Bronchial epithelial cell (primary cell): ENCODE results near the gene MRPL58. TPM values are rescaled to one million over a fixed set of nuclear protein-coding genes. Genes with fewer than 3 reads are reported as not detected.
A peak's percentile ranks its signal among the peaks of the same experiment; 100 is the strongest.
"Not testable (repeated sequence)": the region's sequence is repeated elsewhere in the genome, so short reads cannot be mapped to it uniquely, and the experiment has no call there.

Experiments
- DNase-seq: peaks from one replicate; pipeline ENCODE4 v3.0.0-alpha.2; 2010; ENCODE audit warnings: low read depth
- FAIRE-seq: peaks from 2 replicates; lab custom pipeline; 2011; peaks lifted over from hg19 to GRCh38; lab: Jason Lieb, UNC
- H3K27me3 ChIP-seq: 2 replicates; pipeline ENCODE4 v1.5.1; 2011; ENCODE audit warnings: low read length; ENCODE audit not compliant: control insufficient read depth, insufficient read depth
- H3K36me3 ChIP-seq: 2 replicates; pipeline ENCODE4 v1.5.1; 2011; ENCODE audit warnings: low read length; ENCODE audit not compliant: control insufficient read depth, insufficient read depth
- H3K4me3 ChIP-seq: 2 replicates; pipeline ENCODE4 v1.5.1; 2011; ENCODE audit warnings: mild to moderate bottlenecking, low read depth, low read length, control low read depth
- CTCF ChIP-seq: IDR thresholded peaks from 2 replicates; pipeline ENCODE4 v1.5.1; 2011; ENCODE audit warnings: mild to moderate bottlenecking, moderate library complexity, low read length, control low read depth, inconsistent platforms; ENCODE audit not compliant: insufficient read depth, severe bottlenecking
- total RNA-seq: library from RNA; depleted of rRNA; stranded (reverse); fragments of >200 nt; gene quantifications from 2 replicates; pipeline ENCODE4 v1.2.1, GENCODE V29; 2014

Gene MRPL58
- total RNA-seq = 23.8 and 41.6 TPM in 2 replicates

DNA sequence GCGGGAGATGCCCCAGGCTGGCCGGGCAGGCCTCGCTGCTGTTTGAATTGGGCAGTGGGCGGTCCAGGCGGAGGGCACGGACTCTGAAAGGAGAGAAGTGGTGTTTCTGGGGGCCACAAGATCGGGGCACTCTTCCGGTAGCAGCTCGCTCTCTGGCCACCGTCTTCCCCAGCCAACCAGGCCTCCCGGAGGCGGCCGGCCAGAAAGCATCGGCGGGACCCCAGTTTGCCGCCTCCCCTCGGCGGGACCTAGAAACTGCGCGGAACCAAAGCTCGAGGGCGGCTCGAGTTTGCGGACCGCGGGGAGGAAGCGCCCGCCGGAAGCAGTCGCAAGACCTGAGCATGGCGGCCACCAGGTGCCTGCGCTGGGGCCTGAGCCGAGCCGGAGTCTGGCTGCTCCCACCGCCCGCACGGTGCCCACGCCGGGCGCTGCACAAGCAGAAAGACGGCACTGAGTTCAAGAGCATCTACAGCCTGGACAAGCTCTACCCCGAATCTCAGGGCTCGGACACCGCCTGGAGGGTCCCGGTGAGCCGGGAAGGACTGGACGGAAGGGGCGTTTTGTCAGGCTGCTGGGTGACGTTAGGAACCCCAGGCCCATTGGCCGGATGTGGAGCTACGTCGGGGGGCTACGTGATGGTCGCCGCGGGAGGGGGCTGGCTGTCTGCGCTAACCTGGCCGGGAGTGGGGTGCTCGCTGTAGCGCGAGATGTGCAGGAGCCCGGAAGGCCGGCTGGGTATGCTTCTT, at the start of gene MRPL58:
TSS of gene MRPL58 (plus strand) at position 325 of the 746 bp plus-strand sequence. CDS start at position 342, 17 bp downstream.
- Histone ChIP-seq H3K4me3 (peak within 1 kb of the TSS; percentile 98), H3K27me3 (no peaks in the 10 kb centered on the region), H3K36me3 (peaks cover 2% of the 10 kb centered on the region)
- FAIRE-seq (no peak), DNase-seq (peak; percentile 54)
- peak; percentile 69 for TF ChIP-seq CTCF

DNA sequence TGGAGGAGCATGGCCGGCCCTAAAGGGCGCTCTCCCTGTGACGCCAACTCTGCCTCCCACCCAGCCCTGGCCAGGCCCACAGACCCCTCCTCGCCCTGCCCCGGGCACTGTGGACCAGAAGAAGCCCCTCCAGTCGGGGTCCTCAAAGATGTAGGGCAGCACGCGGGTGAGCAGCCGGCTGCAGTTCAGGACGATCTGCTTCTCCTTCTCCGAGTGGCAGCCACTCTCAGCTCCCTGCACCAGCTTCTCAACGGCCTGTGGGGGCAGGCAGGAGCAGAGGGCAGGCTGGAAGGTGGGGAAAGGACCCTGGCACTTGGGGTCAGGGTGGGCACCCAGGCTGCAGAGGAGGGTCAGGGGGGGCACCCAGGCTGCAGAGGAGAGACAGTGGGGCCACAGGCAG, 48.8 kb upstream of the MRPL58 start:
- no peaks in the 10 kb centered on the region for H3K27me3 ChIP-seq
- no peak for DNase-seq
- no peaks in the 10 kb centered on the region for H3K36me3 ChIP-seq
- no peak overlapping the region for H3K4me3 ChIP-seq
- TF ChIP-seq CTCF = no peak
- FAIRE-seq = no peak

DNA sequence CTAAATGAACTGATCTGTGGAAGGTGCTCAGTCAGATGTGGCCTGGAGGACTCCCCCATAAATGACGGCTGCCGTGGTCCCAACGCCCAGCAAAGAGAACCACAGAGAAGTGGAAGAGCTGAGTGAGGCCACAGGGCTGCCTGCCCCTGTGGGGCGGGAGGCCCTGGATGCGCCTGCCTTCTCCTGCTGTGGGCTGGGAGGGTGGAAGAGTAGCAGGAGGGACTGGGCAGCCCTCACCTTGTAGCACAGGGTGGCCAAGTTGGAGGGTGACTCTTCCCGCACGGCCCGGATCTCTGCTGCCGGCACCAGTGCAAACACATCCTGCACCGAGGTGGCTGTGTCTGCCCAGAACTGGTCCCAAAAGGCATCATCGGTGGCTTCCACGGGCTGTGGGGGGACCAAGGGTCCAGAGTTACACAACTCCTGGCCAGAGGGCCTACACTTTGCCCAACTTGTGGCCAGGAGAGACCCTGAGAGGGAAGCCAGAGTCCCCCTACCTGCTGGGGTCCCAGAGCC, 48.2 kb upstream of the MRPL58 start:
- DNase-seq (no peak), FAIRE-seq (no peak)
- no peak for TF ChIP-seq CTCF
- Histone ChIP-seq H3K36me3 (no peaks in the 10 kb centered on the region), H3K27me3 (no peaks in the 10 kb centered on the region), H3K4me3 (no peak overlapping the region)

- no peak for TF ChIP-seq CTCF
- H3K27me3 ChIP-seq = no peaks in the 10 kb centered on the region
- DNase-seq (peak; percentile 57), FAIRE-seq (no peak)
- no peaks in the 10 kb centered on the region for H3K36me3 ChIP-seq
- H3K4me3 ChIP-seq = no peak overlapping the region
Measured at GRCh38 chr17:74964988-74965622, 47.4 kb upstream of the MRPL58 start.

DNA sequence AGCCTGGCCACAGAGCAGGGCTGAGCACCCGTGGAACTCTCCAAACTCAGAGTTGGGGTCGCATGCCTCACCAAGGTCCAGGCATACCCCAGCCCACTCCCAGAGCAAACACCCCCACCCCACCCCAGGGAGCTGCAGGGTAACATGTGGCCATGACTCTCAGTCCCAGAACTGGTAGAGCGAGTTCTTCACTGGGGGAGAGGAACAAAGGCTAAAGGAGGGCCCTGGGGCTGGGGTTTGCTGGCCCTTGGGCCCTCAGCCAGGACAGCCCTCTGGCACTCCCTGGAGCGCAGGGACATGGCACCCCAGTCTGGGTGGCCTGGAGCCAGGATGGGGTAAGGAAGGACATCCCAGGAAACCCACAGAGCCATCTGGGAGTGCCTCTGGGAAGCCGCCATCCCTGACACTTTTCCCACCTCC, 44.1 kb upstream of the MRPL58 start:
- H3K4me3 ChIP-seq = no peak overlapping the region
- DNase-seq (peak; percentile 41), FAIRE-seq (no peak)

GRCh38 chr17:74969501-74969900, 43.0 kb upstream of the MRPL58 start:
- not testable (repeated sequence) for H3K27me3 ChIP-seq, H3K4me3 ChIP-seq, FAIRE-seq, H3K36me3 ChIP-seq, DNase-seq

More for the DNA sequence above, 44.1 kb upstream of the MRPL58 start:
- H3K27me3 ChIP-seq = peaks cover 5% of the 10 kb centered on the region
- no peaks in the 10 kb centered on the region for H3K36me3 ChIP-seq
- no peak for TF ChIP-seq CTCF
